ENCODE measurements around the gene MYLK2.

MYLK2 gene

DNA sequence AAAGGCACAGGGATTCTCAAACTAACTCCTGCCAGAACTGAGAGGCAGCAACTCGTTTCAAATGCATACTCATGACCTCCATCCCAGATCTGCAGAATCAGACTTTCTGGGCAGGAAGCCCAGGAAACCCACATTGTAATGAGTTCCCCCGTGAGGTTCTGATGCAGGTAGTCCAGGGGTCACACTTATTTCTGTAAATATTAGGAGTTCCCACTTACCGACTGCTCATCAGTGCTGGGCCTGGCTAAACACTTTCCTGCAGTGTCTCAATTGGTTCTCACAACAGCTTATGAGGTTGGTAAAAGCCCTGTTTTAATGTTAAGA is 39.6 kb downstream of the MYLK2 start:
- DNase-seq = no peak

DNA sequence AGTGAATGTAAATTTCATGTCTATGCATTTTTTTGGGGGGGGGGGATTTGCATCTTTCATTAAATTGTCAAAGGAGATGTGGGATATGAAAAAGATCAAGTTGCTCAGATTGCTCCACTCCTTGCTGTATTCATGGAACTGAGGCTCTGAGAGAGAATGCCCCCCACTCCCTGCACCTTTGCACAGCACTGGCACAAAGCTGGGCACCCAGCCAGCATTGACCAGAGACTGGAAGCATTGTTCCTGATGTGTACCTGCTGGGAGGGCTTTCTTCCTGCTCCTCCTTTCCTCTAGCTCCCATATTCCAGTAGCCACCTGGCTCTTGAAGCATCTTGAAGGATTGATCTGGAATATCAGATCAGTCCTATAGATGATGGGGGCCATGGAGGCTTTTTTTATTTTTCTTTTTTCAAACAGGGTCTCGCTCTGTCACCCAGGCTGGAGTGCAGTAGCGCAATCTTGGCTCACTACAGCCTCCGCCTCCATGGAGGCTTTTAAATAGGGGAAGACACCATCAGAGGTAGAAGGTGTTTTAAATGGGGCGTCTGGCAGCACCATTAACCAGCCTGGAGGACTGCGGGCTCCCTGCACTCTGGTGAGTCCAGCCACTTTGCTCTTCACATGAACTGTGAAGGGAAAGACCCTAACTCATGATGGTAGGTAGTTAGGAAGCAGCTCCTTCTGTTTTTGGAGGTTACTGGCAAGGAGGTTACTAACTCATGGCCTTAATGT is 40.3 kb downstream of the MYLK2 start:
- DNase-seq = no peak

DNA sequence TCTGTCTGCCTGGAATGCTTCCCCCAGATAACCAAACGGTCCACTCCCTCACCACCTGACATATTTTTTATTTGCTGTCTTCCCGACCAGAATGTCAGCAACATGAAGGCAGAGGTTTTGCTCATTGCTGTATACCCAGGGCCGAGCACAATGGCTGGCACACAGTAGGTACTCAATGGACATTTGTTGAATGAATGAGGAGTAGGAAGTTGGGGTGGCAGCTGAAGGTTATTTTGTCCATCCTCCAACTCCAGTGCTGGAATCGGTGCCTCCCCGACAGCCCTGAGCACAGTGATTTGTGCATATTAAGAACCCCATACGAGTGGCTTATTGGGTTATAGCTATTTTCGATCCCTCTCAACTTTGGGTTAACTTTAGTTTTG is 40.8 kb downstream of the MYLK2 start:
- no peak for DNase-seq

DNA sequence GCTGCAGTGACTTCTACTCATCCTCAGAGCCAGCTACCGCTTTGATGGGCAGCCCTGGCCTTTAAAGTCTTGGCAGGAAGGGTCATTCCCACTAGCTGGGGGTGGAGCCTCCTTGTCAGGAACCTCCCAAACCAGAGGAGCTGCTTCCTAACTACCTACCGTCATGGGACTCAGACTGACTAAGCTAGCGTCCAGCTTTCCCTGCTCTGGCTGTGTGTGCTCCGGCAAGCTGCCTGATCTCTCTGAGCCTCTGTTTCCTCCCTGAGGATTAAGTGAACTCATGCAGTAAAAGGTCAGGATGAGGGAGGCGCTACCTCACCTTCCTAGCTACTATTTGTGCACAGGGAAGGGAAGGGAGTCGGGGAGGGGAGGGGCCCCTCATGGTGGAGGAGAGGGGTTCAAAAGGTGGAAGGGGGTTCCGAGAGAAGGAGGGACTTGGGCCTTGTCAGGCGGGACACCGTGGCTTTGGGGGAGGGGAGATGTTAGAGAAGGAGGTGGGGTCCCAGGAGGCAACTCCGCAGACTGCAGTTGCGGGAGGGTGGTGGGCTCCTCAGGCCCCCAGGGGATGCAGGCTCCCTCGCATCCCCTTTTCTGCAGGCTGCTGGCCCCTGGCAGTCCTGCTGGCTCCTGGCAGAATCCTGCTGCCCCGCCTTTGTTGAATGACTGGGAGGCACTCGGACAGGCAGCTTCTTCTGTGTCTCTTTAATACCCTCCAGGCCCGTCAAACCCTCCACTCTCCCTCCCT is 41.4 kb downstream of the MYLK2 start:
- DNase-seq = no peak

DNA sequence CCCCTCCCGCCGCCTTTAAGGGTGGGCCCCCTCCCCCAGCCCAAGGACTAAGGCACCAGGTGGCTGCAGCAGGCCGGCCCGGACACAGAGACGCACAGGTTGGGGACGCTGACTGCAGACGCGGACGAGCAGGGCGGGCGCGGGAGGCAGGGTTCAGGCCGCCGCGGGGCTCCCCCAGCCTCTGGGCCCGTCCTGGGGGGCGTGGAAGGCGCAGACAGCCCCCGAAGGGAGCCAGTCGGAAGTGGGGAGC is 41.9 kb downstream of the MYLK2 start:
- no peak for DNase-seq

DNA sequence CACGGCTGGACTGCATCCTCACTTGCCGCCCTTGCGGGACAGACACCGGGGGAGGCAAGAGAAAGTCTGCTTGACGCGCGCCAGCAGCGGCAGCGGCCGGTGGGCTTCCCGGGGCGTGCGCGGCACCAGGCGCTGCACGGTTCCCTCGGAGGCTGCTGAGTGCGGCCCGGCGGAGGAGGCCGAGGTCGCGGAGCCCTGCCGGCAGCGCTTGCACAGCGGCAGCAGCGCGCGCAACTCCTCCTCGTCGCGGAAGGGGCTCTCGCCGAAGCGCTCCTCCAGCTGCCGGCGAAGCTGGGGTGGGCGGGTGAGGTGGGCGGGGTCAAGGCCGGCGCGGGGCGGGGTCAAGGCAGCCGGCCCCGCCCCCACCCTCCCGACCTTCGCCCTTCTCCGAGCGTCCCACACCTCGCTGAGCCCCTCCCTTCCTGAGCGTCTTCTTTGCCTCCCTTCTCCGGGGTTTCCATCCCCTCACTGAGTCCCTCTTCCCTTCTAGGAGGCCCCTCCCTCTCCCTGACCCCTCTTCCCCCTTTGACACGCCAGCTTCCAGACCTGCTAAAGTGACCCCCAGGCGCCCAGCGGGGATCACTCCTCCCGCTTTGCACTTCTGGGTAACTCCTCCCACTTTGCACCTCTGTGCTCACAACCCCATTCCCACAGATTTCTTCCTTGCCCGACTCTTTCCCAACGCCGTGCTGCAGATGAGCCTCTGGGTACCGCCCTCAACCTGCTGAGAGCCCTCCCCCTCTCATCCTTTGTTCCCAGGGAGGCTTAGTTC is 42.4 kb downstream of the MYLK2 start:
- DNase-seq = no peak

DNA sequence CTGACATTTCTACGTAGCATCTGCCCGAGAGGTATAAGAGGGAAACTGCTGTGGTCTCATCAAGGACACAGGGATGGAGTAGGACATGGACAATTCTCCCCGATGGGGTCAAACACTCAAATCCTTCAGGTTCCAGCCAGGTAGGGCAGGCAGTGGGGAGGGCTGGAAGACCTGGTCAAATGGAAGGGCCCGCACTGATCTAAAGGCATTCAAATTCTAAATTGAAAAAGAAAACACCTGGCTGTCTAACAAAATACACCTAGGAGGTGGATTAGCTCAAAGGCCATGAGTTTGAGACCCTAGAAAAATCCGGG is 43.0 kb downstream of the MYLK2 start:
- no peak for DNase-seq

DNA sequence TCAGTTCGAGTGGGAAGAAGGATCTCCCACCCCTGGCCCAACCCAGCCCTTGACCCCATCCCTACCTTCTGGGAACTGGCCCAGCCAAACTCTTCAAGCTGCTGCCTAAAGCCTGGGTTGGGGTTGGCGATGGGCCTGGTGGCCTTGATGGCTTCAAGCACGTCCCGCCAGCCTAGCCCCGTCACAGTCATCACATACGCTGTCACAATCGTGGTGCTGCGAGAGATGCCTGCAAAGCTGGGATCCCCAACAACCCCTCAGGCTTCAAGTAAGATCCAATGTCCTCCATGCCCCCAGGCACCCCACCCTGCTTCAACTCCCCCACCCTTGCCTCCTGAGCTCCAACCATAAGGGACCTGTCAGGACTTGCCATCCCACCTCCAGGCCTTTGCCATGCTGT is 43.4 kb downstream of the MYLK2 start:
- no peak for DNase-seq

DNA sequence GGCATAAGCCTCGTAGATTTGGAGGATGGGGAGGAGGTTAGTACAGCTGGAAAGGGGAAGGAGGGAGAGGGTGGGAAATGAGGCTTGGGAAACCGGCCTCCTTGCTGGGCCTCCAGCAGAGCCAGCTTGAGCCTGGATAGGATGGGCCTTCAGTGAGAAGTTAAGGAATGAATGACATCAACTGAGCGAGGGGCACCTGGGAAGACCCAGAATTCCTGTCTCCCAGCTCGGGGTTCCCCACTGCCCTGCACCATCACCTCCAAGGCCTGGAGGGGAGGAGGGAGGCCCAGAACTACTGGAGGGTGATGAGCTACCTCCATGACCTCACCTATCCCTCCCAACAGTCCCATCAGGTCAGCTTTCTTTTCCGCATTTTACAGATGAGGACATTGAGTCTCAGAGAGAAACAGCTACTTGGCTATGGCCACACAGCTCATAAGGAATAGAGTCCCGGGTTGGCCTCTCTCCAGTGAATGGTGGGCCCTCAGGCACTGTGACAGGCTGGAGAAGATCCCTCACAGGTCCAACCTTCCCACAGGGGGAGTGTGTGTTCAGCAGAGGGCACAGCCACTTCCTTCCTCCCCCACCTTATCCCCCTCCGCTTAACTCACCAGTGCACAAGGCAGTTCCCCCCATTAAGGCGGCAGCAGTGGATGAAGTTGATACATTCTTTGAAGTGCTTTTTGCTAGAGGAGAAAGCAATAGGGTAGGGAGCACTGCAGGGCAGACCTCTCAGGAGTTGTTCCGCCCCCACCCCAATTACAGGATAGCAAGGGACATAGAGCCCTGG is 44.3 kb downstream of the MYLK2 start:
- DNase-seq = no peak

DNA sequence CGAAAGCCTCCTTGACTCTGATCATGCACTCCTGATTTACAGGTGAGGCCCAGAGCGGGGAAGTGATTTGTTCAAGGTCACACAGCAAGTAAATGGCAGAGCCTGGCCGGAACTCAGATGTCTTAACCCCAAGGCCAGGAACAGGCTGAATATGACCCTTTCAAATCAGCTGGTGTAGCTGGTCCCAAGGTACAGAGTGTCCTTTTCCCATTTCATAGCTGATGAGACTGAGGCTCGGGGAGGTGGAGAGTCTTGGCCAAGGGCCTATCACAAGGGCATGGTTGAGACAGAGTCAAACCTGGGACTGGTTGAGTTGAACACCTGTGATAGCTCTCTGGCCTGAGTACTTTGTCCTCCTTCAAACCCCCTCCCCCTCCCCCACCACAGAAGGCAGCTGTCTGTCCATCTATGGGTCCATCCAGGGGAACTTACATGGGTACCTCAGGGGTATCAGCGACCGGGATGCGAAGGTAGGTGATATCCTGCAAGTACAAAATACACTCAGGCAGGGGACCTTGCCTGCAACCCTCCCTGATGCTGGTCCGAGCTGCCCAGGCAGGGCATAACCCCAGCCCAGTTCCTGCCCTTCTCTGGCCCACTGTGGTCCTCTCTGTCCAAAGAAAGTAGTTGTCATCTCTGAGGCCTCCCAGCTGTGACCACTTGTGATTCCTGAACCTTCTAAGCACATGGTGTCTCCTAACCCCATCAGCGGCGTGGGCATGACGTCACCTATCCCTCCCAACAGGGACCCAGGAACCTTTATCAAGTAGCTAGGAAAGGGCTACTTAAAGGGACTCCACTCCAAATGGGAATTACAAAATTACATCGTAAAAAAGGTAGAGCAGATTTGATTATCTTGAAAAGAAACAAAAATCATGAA is 45.6 kb downstream of the MYLK2 start:
- DNase-seq = no peak

DNA sequence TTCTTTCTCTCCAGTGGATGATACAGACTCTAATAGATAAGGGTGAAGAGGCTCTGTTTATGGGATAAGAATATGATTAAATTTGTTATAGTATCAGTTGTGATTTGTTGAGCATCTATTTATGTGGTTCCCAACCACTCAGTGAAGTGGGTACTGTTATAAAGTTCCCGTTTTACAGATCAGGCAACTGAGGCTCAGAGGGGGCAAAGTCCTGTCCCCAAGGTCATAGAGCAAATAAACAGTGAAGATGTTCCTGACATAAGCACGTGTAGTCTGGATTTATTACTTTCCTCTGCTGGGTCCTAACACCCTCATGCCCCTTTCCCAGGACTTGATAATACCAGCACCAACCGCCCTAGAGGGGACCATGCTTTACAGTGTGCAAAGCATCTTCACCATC is 47.1 kb downstream of the MYLK2 start:
- DNase-seq = no peak

DNA sequence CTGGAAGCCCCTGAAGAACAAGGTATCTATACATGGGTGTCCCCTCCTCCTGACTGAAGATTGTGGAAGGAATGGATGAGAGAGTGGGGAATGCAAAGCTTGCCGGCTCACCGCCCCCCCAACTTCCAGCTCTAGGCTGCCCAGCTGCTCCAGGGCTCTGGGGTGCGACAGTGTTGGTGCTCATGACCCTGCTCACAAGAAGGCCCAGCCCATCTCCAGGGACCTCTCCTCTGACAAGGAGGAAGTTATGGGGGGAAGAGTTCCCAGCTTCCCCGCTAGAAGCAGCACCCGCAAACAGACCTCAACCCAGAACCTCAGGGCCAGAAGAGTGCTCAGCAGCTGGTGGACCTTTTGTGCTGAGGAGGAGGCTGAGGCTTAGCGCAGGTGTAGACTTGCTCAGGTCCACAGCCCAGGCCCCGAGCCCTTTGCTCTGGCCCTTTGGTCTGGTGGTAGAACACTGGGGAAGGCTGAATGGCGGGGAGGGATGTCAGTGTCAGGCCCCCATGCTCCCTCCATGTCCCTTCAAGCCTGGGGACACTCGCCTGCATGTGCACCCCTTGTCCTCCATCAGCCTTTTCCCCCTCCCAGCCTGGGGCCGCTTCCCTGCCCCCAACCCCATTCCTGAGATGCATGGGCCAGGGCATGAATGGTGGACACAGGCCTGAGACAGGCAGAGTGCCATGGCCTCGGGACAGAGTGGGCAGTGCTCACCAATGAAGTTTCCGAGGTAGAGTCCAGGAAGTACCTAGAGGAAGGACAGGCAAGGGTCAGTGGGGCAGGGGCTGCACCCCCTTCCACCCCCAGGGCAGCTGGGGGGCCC is 49.9 kb downstream of the MYLK2 start:
- DNase-seq = no peak

DNA sequence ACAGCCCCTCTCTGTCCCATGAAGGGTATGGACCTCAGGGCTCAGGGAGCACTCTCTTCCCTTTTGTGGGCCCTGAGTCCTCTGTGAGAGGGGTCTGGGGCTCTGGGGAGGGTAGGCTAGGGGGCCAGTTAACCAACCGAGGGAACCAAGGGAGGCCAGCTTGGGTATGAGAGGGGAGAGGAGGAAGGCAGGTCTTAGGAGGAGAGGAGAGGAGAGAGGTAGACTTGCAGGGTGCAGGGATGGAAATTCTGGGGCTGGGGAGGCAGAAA is 50.5 kb downstream of the MYLK2 start:
- no peak for DNase-seq

DNA sequence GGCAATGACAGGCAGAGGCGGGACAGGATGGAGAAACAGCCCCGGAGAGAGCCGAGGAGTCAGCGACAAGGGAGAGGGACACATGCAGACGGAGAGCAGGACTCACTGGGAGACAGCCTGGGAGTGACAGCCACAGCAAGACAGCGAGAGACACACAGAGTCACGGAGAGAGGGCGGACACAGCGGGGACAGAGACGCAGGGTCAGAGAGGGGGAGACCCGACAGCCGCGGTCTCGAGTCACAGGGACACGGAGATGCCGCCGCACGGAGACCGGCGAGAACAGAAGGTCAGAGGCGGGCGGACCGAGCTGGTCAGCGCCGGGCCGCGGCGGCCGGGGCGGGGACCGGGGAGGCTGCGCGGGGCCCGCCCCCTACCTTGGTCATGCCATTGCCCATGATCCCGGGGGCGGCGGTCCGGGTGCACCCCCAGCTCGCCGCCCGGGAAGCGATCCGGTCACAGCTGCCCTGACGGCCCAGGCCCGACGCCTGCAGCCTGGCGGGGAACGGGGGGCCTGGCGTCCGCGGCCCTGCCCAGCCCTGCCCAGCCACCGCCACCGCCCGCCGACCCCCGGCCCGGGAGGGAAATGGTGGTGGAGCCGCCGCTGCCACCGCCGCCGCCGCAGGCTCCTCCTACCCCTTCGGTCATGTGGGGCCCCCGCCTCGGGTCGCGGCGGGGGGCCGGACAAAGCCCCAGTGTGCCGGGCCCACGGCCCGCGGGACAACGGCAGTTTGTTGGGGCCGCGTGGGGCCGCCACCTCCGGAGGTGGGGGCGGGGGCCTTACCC is 51.0 kb downstream of the MYLK2 start, which contains the start of the genes DUSP15 and TTLL9:
Gene DUSP15 (minus strand): TSS at position 586 of the 784 bp plus-strand sequence. CDS start 190 bp downstream, at position 396.
Gene TTLL9 (plus strand): TSS at position 693 of the 784 bp plus-strand sequence. CDS start 493 bp downstream, outside the sequence.
- DNase-seq = no peak

DNA sequence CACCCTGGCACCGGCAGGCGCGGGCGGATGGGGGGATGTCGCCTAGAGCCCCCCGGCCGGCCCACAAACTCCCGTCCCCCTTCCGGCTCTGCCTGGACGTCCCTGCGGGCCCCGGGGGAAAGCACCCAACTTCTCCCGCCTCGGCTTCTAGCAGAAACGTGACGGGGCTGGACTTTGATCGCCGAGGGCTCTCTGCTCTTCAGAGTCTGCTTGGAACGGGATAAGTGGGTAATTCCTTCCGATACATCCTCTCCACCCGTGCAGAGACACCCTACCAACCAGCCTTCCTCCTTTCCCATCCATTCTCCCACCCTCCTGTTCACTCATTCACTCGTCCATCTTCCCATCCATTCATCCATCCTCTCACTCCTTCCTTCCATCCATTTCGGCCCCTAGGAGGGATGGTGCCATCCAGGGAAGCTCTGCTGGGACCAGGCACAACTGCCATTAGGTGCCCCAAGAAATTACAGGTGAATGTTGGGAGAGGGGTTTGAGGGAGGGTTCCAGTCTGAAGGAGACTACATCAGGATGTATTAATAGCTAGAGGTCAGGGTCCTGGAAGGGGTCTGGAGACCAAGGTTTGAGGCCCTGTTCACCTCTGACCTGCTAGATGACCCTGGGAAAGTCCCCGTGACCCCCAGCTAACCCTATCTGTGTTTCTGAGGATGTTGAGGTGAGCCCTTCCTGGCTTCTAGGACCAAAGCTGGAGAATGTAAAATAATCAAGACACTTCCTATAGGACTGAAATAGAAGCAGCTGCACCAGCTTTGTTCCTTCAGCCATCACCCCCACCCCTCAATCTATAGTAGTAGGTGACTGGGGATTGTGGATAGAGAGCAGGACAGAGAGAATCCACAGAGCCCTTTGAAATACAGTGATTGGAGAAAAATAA is 51.8 kb downstream of the MYLK2 start:
- DNase-seq = no peak

DNA sequence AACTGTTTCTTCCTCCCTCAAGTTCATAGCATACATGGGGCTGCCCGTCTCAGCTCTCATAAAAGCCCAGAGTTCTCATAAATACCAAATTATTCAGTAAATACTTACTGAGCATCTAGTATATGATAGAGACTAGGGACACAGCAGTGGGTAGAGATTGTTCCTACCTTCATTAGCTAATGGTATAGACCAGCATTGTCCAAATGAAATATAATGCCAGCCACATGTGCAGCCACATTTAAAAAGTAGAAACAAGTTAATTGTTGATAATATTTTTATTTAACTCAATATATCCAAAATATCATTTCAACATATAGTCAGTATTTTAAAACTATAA is 52.4 kb downstream of the MYLK2 start:
- no peak for DNase-seq

DNA sequence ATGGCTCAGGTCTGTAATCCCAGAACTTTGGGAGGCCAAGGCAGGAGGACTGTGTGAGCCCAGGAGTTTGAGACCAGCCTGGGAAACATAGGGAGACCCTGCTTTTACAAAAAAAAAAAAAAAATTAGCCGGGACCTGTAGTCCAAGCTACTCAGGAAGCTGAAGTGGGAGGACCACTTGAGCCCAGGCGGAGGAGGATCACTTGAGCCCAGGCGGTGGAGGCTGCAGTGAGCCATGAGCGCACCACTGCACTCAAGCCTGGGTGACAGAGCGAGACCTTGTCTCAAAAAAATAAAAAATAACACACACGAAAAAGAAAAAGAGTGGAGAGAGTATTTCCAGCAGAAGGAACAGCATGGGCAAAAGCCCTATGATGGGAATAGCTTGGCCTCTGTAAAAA is 53.2 kb downstream of the MYLK2 start:
- DNase-seq = no peak

DNA sequence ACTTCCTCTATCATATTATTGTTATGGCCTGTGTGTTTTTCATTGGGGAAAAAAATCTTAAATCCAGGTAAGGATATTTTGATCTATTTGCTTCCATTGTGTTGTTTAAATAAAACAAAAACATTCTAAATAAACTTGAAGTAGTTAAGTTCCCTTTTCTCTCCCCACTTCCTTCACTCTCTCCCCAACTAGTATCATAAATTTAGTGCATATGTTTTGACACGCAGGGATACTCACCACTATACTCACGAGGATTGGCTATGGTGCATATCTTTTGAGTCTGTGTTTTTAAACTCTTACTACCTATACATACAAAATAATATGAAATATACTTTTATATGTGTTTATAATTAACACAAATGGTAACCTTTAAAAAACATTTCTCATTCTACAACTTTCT is 56.5 kb downstream of the MYLK2 start:
- no peak for DNase-seq

DNA sequence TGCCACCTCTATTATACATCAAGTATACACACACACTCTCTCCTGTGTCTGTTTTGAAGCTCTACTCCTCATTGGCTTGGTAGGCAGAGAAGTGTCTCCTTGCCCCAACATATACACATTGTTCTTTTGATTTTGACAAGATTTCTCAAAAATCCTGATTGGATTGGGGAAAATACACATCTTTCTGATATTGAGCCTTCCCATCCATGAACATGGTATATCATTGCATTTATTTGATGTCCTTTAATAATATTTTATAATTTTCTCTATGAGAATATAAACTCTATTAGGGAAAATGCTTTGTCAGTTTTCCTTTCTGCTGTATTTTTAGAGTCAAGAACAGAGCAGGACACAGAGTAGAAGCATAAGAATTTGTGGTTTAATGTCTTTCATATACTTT is 58.5 kb downstream of the MYLK2 start:
- DNase-seq = no peak
